Measurements from ENCODE around the gene CYP2A13. TPM values are rescaled to one million over a fixed set of nuclear protein-coding genes. Genes with fewer than 3 reads are reported as not detected.

CYP2A13 gene
- total and polyA plus RNA-seq, 10 of the 15 experiments (the other 5 are each of a cell fraction or from before 2014, with no cell fraction given), result not detected

DNA sequence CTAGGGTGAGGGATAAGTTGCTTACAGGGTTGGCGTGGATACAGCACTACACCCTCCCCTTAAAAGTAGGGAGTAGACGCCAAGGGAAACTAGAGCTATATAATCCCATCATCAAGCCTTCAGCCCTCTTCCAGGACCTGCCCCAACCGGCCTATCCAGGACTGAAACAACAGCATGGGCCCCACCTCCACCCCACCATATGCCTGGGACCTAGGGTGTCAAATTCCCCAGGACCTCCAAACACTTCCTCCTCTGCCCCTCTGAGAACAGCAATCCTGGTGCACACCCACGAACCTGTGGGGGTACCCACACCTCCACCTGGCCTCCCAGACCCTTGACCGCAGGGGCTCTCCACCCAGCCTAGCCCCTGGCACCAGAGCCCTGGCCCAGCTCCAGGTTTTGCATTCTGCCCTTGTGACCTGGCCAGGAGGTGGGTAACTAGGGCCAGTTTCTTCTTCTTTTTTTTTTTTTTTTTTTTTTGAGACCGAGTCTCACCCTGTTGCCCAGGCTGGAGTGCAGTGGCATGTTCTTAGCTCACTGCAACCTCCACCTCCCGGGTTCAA lies 24.6 kb downstream of the CYP2A13 start:
- Histone ChIP-seq H3K27ac (ENCODE audit: control insufficient read depth, insufficient read depth) (no peak overlapping the region), H3K36me3 (ENCODE audit: control insufficient read depth in 2 of 2, insufficient read depth in 2 of 2, low read length in 1 of 2) (no peaks in the 10 kb centered on the region), H3K9me3 (replicated peaks; ENCODE audit: control insufficient read depth, insufficient read depth, low read length) (no peaks in the 10 kb centered on the region), H3K4me3 (no peak overlapping the region), H3K9ac (ENCODE audit: control insufficient read depth, insufficient read depth, low read length) (no peak overlapping the region), H4K20me1 (ENCODE audit: control insufficient read depth, insufficient read depth) (no peaks in the 10 kb centered on the region), H3K4me2 (ENCODE audit: control insufficient read depth, insufficient read depth) (no peak overlapping the region), H3K4me1 (ENCODE audit: control insufficient read depth, insufficient read depth, low read length) (no peaks in the 10 kb centered on the region), H2AFZ (ENCODE audit: control insufficient read depth, low read depth, low read length) (no peak overlapping the region), H3K79me2 (ENCODE audit: control insufficient read depth, insufficient read depth, low read length) (no peaks in the 10 kb centered on the region), H3K27me3 (replicated peaks in 1 of 2; ENCODE audit: control insufficient read depth in 2 of 2, insufficient read depth in 2 of 2, low read length in 1 of 2) (no peaks in the 10 kb centered on the region)
- no peak for ATAC-seq
- ChIA-PET POLR2A (no interaction called here), SMC1A (ENCODE audit: uncharacterized antibody, unreplicated experiment) (no interaction called here), CTCF (no interaction called here), RAD21 (ENCODE audit: unreplicated experiment) (no interaction called here)
- DNase-seq (ENCODE audit: low read depth, low spot score), result no peak
- intact Hi-C loops (cut with micrococcal nuclease; ENCODE audit: unreplicated experiment), result no loop called here
- no peak for FAIRE-seq
- no TSS peak for BruUV-seq (replicated peaks)
- in situ Hi-C loops (cut with MboI), result no loop called here
- TF ChIP-seq IRF4 (IDR thresholded peaks at IDR 0.05; ENCODE audit: low read depth, low read length), result no peak
- no peak for TF ChIP-seq CHD2 (IDR thresholded peaks at IDR 0.05; ENCODE audit: borderline replicate concordance, low read depth, low read length)
- no peak for TF ChIP-seq PML (IDR thresholded peaks at IDR 0.05; ENCODE audit: low read length)
- TF ChIP-seq KLF5 (IDR thresholded peaks at IDR 0.05; ENCODE audit: partially characterized antibody), result no peak
- no peak for TF ChIP-seq NFXL1 (IDR thresholded peaks at IDR 0.05; ENCODE audit: borderline replicate concordance)
- TF ChIP-seq NR2F1 (conservative IDR thresholded peaks at IDR 0.05), result no peak
- TF ChIP-seq, protein P1, sequence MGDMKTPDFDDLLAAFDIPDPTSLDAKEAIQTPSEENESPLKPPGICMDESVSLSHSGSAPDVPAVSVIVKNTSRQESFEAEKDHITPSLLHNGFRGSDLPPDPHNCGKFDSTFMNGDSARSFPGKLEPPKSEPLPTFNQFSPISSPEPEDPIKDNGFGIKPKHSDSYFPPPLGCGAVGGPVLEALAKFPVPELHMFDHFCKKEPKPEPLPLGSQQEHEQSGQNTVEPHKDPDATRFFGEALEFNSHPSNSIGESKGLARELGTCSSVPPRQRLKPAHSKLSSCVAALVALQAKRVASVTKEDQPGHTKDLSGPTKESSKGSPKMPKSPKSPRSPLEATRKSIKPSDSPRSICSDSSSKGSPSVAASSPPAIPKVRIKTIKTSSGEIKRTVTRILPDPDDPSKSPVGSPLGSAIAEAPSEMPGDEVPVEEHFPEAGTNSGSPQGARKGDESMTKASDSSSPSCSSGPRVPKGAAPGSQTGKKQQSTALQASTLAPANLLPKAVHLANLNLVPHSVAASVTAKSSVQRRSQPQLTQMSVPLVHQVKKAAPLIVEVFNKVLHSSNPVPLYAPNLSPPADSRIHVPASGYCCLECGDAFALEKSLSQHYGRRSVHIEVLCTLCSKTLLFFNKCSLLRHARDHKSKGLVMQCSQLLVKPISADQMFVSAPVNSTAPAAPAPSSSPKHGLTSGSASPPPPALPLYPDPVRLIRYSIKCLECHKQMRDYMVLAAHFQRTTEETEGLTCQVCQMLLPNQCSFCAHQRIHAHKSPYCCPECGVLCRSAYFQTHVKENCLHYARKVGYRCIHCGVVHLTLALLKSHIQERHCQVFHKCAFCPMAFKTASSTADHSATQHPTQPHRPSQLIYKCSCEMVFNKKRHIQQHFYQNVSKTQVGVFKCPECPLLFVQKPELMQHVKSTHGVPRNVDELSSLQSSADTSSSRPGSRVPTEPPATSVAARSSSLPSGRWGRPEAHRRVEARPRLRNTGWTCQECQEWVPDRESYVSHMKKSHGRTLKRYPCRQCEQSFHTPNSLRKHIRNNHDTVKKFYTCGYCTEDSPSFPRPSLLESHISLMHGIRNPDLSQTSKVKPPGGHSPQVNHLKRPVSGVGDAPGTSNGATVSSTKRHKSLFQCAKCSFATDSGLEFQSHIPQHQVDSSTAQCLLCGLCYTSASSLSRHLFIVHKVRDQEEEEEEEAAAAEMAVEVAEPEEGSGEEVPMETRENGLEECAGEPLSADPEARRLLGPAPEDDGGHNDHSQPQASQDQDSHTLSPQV (IDR thresholded peaks at IDR 0.05), result no peak
- TF ChIP-seq MEF2A (IDR thresholded peaks at IDR 0.05; ENCODE audit: insufficient read depth, low read depth, low read length), result no peak
- TF ChIP-seq ZNF217 (IDR thresholded peaks at IDR 0.05), result no peak
- no peak for TF ChIP-seq SMAD1 (IDR thresholded peaks at IDR 0.05; ENCODE audit: low read depth, partially characterized antibody)
- no peak for TF ChIP-seq SREBF1 (IDR thresholded peaks at IDR 0.05; ENCODE audit: low read length)
- 7% methylated on average over 6 of the region's 7 CpGs for WGBS (ENCODE audit: insufficient coverage, insufficient replicate concordance, low lambda C conversion rate, missing lambda C conversion rate)
